Esophagus squamous epithelium (tissue), 5 donors: Measurements from ENCODE around the gene ZNF595. TPM values are rescaled to one million over a fixed set of nuclear protein-coding genes. Genes with fewer than 3 reads are reported as not detected.

Experiments
- DNase-seq: peaks from one replicate; lab custom pipeline; 2025; lab: John Stamatoyannopoulos, UW
- H3K27ac ChIP-seq, 4 donors: fragments of 200-600 bp; sonication (generic); one replicate each; pipeline ENCODE4 v1.5.1; 2016 to 2019; ENCODE audit warnings: mild to moderate bottlenecking in 1 of 4
- H3K27me3 ChIP-seq, 4 donors: fragments of 200-600 bp; sonication (generic); 1 replicate in 3 of 4; 2 replicates in 1 of 4; pipeline versions ENCODE4 v1.5.1 to v1.6.0; 2017 to 2021; ENCODE audit warnings: antibody characterized with exemption in 1 of 4
- H3K36me3 ChIP-seq, 3 donors: fragments of 200-600 bp; sonication (generic); one replicate each; pipeline ENCODE4 v1.5.1; 2016 to 2019
- H3K4me1 ChIP-seq, 3 donors: fragments of 200-600 bp; sonication (generic); one replicate each; pipeline ENCODE4 v1.5.1; 2017 to 2019
- H3K4me3 ChIP-seq, 4 donors: fragments of 200-600 bp; sonication (generic); 1 replicate in 3 of 4; 2 replicates in 1 of 4; pipeline ENCODE4 v1.5.1; 2016 to 2019; ENCODE audit warnings: mild to moderate bottlenecking in 2 of 4, moderate library complexity in 1 of 4
- H3K9me3 ChIP-seq, 3 donors: fragments of 200-600 bp; sonication (generic); one replicate each; pipeline ENCODE4 v1.5.1; 2016 to 2019
- CTCF ChIP-seq, 6 experiments: fragments of 450-650 bp in 4 of 6; fragments of 200-600 bp in 2 of 6; sonication (generic) in 2 of 6; IDR thresholded peaks; one replicate each; pipeline ENCODE4 v1.5.1; 2016 to 2019; ENCODE audit warnings: antibody characterized with exemption in 6 of 6, mild to moderate bottlenecking in 4 of 6, moderate library complexity in 4 of 6
- POLR2A ChIP-seq, 4 donors: fragments of 450-650 bp; IDR thresholded peaks; one replicate each; pipeline ENCODE4 v1.6.1; 2017; ENCODE audit warnings: antibody characterized with exemption in 4 of 4, mild to moderate bottlenecking in 4 of 4, moderate library complexity in 3 of 4
- WGBS, 2 donors: methylation state at CpG; one replicate each; pipeline ENCODE4 v1.1.5; 2018; 5-methylcytosine and 5-hydroxymethylcytosine counted together
- intact Hi-C: fragments of 100-400 bp; cut with DNase I; formaldehyde crosslinking; loops from one replicate; pipeline ENCODE4 v1.15.0; 2022
- total RNA-seq, 4 donors: library from RNA; depleted of rRNA; stranded (reverse); fragments of >200 nt; gene quantifications; one replicate each; pipeline ENCODE4 v1.1.0, GENCODE V29; 2016
- donor health status: DM: yes; HTN: yes; CAD: no.

The ZNF595 gene
- total RNA-seq, 4 donors from 2014 or later: 6.2 to 28.2 (median 8.9) TPM

GRCh38 chr4:125833-126232 is 72.7 kb downstream of the ZNF595 start:
- Histone ChIP-seq H3K36me3 (peaks cover 0 to 47% (median 0%) of the 10 kb centered on the region in 3 donors), H3K27me3 (no peaks in the 10 kb centered on the region), H3K4me3 (peak overlapping the region; percentile 54 to 92 (median 78)), H3K4me1 (peaks cover 8 to 21% (median 8%) of the 10 kb centered on the region in 3 donors), H3K27ac (peak overlapping the region; percentile 84 to 95 (median 92)), H3K9me3 (peaks cover 0 to 50% (median 0%) of the 10 kb centered on the region in 3 donors)
- TF ChIP-seq POLR2A (IDR thresholded peaks at IDR 0.05) (no peak), CTCF (IDR thresholded peaks at IDR 0.05) (no peak)
- DNase-seq: no peak
- intact Hi-C loops: no loop called here
- WGBS, 2 donors: 44 to 60% methylated on average over 5 of the region's 5 CpGs

GRCh38 chr4:132483-132882 is 79.4 kb downstream of the ZNF595 start:
- H3K4me1 ChIP-seq: no peaks in the 10 kb centered on the region
- WGBS, 2 donors: 100% methylated on average over 1 of the region's 1 CpG

More at GRCh38 chr4:132483-132882, 79.4 kb downstream of the ZNF595 start:
- Histone ChIP-seq H3K27me3 (no peaks in the 10 kb centered on the region), H3K4me3 (no peak overlapping the region), H3K9me3 (peaks cover 0 to 52% (median 32%) of the 10 kb centered on the region in 3 donors), H3K27ac (no peak overlapping the region), H3K36me3 (peaks cover 9 to 100% (median 15%) of the 10 kb centered on the region in 3 donors)
- no peak for DNase-seq
- intact Hi-C loops: no loop called here
- TF ChIP-seq CTCF (IDR thresholded peaks at IDR 0.05) (no peak), POLR2A (IDR thresholded peaks at IDR 0.05) (no peak)

Other genes starting within 250 kb of the ZNF595 start
- gene ZNF718, start 71.2 kb downstream of the ZNF595 start, total RNA-seq: 1 to 10 TPM; 4.1 to 7.2 (median 4.8) TPM